GM19372 (cell line): ENCODE measurements around the gene DTX2.
"Not testable (repeated sequence)": the region's sequence is repeated elsewhere in the genome, so short reads cannot be mapped to it uniquely, and the experiment has no call there.

Experiments
- ATAC-seq: cut with Tn5 transposase; IDR thresholded peaks from one replicate; pipeline ENCODE4 v1.9.1; 2021; ENCODE audit warnings: mild to moderate bottlenecking, low read depth, moderate library complexity; ENCODE audit not compliant: unreplicated experiment

DTX2 gene

DNA sequence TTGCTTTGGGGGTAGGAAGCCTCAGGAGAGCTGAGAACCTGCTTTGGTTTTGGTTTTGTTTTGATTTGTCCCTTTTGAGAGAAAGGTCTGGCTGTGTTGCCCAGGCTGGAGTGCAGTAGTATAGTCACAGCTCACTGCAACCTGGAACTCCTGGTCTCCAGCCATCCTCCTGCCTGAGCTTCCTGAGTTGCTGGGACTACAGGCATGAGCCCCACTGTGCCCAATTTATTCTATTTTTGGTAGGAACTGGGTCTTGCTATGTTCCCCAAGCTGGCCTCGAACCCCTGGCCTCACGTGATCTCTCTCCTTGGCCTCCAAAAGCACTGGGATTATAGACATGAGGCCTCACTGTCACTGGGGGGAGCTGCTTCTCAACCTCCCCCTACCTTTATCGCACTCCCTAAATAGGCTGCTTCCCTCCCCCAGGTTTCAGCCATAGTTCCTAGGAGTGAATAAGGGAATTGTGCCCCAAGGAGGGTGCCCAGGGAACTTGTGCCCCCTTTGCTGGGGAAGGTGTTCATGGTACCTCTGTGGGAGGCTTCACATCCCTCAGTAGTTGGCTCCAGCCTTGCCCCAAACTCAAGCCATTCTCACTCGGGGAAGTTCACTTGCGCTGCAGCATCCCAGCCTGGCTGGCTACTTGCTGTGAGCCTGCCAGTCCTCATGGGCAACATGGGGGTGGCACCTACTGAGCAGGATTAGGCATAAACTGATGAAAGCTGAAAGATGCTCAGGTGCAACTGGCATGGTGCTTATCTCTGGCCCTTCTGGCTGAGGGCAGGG, 18.7 kb upstream of the DTX2 start:
- not testable (repeated sequence) for ATAC-seq

DNA sequence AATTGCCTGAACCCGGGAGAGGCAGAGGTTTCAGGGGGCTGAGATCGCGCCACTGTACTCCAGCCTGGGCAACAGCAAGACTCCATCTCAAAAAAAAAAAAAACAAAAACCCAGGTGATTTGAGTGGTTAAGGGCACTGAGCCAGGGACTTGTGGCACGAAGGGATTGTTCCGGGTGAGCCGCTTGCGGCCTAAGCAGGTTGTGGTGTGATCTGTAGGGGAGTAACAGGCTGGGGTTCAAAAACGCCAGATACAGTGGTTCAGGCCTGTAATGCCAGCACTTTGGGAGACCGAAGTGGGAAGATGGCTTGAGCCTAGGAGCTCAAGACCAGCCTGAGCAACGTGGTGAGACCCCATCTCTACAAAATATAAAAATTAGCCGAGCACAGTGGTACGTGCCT, 17.7 kb upstream of the DTX2 start:
- ATAC-seq = not testable (repeated sequence)

DNA sequence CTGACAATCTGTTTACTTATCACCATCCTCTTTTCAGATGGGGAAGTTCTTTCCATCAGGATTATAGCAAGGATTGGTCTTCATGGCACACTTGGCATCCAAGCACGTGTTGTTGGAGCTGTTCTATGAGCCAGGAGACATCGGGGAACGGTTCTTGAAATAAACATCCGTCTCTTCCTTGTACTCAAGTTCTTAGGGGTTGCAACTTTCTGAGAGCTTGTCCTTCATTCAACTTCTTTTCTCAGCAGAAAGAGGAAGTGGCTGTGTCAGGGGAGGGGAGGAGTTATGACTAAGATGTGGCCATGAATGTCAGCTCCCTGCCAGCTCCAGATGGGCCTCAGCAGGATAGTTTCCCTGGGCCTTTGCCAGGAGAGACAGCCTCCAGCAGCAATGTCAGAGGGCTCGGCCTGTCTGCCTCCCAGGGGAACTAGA, 15.9 kb upstream of the DTX2 start:
- peak; percentile 84 for ATAC-seq

DNA sequence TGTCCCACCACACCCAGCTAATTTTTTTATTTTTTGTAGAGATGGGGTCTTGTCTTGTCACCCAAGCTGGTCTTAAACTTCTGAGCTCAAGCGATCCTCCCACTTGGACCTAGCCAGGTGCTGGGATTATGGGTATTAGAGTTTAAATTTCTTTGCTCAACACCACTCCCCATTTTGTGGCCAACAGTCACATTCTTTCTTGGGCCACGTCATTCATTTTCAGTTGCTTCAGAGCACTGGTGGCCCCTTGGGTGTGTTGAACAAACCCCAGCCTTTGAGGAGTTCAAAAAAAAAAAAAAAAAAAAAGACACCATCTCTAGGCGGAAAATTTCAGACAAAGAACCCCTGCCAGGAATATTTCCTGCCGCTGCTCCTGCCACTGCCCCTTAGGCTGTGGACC, 4.5 kb upstream of the DTX2 start:
- ATAC-seq = not testable (repeated sequence)

DNA sequence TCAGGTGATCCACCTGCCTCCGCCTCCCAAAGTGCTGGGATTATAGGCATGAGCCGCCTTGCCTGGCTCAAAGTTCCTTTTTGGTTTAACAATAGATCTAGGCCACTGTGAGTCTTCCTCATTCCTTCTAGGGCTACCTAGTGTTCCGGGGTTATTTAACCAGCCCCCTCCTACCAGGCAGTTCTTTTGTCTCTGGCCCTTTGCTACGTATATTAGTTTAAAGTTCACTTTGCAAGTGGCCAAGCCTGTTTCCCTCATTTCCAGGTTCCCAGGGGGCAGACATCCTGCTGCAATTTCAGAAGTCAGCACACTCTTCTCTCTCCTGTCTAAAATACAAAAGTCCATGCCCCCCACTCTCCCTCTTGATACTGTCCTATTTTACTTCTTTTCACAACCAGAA, 3.0 kb upstream of the DTX2 start:
- ATAC-seq = not testable (repeated sequence)

DNA sequence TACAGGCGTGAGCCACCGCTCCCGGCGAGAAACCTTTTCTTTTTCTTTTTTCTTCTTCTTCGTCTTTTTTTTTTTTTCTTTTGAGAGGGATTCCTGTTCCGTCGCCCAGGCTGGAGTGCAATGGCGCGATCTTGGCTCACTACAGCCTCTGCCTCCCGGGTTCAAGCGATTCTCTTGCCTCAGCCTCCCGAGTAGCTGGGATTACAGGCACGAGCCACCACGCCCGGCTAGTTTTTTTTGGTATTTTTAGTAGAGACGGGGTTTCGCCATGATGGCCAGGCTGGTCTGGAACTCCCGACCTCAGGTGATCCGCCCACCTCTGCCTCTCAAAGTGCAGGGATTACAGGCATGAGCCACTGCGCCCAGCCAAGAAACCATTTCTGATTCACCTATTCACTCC, 742 bp upstream of the DTX2 start:
- ATAC-seq = not testable (repeated sequence)

DNA sequence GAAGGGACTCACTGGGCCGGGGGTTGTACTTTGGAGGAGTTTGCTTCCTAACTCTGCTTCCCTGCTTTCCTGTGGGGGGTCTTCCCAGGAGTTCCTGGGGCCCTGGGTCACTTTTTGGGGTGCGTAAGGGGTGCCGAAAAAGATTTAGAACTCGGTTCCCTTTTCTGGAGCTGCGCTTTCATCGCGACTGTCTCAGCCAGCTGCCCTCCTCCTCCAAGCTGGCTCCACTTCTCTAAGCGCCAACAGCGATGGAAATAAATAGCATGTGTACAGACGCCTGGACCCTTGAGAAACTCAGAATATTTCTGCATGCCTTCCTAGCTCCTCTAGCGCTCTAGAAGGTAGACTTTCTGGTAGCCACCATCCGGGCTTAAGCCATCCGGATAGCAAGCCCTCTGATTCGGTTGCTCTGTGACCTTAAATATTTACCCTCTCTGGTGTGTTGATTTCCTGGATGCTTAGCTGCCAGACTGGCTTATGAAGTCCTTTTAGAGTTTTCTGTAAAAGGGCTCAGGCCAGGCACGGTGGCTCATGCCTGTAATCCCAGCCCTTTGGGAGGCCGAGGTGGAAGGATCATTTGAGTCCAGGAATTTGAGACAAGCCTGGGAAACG, 868 bp downstream of the DTX2 start:
- not testable (repeated sequence) for ATAC-seq

DNA sequence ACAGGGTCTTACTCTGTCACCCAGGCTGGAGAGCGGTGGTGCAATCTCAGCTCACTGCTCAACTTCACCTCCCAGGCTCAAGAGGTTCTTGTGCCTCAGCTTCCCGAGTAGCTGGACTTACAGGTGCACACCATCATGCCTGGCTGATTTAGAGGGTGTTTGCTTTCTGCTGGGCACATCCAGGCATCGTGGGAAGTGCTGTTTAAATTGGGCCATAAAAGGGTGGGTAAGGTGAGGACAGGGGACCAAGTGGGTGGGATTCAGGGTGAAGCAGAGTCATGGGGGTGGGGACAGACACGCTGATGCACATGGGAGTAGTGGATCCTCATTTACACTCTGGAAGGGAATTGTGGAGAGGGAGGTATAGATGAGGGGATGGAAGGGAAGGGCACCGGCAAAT, 3.5 kb downstream of the DTX2 start:
- ATAC-seq = not testable (repeated sequence)

DNA sequence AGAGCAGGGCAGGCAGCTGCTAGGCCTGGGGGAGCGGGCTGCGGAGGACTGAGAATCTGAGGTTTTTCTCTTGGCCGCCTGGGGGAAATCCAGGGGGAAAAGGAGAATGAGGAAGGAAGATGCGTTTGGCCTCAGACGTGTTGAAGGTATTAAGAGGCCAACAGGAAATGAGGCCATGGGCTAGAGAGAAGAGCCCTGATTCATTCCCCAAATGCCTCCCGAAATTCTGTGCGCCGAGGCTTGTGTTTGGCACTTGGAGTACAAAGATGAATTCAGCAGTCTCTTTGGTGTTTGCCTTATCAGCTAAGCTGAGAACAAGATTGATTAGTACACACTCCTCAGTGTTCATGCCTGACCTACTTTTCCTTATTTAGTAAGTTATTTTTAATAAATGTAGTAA, 4.4 kb downstream of the DTX2 start:
- ATAC-seq = not testable (repeated sequence)

DNA sequence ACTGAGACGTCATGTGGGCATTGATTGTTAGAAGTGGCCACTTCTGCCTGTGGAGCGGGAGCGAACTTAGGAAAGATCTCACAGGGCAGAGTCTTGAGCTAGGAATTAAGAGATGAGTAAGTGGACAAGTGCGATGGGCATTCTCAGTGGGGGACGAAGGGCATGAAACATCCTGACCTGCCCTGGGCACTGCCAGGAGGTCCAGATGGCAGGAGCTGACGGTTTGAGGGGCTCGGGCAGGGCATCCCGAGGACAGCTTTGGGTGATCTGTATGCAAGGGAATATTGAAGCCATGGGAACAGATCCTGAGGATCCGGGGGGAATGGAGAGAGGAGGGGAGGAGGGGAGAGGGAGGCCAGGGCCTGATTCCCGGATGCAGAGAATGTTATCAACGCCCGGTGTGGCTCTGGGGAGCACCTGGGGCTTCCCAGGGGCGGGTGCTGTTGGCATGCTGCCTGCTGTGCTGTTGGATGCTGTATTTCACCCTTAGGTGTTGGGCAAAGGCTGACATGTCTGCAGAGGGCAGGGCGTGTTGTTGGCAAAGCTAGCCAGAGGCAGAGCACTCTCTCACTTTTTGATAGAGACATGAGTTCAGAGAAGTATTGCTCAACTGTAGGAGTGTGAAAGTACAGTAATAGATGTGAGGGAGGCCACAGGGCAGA, 6.4 kb downstream of the DTX2 start:
- not testable (repeated sequence) for ATAC-seq

DNA sequence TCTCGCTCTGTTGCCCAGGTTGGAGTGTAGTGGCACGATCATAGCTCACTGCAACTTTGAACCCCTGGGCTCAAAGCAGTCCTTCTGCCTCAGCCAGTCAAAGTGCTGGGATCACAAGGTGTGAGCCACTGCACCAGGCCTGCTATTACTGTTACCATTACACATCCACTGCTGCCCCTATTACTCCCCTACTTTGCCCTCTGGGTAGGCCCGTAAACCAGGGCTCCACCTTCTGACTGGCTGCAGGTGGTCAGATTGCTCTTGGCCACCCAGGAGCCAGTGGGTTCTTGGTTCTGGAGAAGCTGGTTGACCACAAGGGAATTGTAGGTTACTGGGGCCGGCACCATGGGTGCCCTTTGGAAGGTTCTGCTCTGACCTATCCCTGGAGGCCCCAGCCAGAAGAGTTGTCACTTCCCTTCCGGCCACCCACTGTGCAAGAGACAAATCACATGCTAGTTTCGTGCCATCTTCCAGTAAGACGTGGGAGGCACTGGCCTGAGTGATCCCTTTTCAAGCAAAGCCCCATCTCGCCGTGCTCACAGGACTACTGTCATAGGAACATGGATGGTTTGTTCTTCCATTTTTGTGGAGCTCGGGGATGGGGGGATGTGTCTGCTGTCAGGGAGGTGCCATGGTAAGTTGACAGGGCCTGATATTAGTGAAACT, 10.2 kb downstream of the DTX2 start:
- not testable (repeated sequence) for ATAC-seq

DNA sequence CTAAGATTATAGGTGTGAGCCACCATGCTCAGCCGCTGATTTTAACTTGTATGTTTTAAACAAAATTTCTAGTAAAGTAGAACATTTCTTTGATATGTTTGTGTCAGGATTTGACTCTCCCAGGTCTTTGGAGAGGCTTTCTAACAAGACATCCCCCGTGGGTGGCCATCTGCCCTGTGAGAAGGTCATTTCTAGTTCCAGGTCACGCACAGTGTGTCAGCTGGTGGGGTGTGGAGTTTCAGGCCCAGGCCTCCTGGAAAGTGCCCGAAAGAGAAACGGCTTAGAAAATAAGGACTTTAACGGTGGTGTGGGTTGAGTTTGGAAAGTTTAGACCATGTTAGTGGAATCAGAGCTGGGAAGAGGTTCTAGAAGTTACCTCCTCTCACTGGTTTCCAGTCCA, 11.6 kb downstream of the DTX2 start:
- not testable (repeated sequence) for ATAC-seq

DNA sequence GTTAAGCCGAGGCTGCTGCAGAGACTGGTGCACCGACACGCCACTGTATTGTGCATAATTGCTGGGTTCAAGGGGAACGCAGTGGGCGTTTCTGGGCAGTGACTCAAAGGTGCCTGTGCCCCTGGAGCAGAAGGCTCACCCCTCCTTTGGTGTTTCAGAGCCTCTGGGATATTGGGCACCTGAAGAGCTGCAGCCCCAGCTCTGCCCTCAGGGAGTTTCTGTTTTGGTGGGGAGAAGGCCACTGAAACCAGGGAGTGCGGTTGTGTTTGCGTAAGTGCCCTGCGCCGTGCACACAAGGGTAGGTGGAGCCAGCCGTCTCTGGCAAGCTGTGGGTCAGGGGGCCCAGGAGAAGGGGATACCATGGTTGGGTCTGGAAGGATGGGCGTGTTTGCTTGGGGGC, 14.8 kb downstream of the DTX2 start:
- ATAC-seq = not testable (repeated sequence)

DNA sequence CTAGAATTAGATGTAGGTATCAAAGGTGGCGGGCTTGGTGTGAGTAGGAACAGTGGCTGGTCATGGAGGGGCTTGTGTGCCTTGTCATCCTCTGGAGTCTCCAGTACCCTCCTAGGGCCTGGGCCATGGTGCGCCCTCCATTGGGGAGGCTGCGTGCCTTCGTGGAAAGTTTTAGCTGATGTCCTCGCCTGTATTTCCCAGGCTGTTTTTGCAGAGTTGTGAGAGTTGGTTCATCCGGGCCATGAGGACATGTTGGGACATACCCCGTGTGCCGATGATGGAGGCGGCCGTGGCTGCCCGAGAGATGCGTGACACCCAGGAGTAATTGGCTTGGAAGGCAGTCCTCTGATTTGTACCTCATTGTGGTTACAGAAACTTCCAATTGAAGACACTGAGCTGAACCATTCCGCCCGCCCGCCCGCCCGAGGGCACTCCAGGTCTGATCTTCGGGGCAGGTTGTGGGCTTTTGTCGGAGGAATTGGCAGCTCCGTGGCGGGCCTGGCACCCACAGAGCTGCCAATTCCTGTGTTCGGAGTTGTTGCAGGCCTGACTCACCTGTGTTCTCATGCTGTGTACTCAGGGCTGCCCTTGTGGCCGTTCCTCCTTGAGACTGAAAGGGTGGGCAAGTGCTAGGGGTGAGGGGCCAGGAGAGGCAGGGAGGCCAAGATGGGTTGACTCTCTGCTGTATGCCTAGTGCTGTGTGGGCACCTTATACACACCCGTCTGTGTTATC, 15.4 kb downstream of the DTX2 start:
- ATAC-seq = not testable (repeated sequence)

DNA sequence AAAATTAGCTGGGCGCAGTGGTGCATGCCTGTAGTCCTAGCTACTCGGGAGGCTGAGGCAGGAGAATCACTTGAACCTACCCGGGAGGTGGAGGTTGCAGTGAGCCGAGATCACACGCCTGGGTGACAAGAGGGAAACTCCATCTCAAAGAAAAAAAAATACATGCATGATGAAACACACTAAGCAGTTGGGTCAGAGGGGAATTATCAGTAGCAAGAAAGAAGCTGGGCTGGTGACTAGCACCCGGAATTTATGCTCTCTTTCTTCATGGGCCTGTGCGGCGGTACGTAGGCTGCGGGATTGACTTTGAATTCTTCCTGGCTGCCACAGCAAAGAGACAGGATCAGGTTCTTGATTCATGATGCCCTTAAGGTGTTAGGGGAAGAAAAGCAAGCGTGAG, 18.1 kb downstream of the DTX2 start:
- not testable (repeated sequence) for ATAC-seq

DNA sequence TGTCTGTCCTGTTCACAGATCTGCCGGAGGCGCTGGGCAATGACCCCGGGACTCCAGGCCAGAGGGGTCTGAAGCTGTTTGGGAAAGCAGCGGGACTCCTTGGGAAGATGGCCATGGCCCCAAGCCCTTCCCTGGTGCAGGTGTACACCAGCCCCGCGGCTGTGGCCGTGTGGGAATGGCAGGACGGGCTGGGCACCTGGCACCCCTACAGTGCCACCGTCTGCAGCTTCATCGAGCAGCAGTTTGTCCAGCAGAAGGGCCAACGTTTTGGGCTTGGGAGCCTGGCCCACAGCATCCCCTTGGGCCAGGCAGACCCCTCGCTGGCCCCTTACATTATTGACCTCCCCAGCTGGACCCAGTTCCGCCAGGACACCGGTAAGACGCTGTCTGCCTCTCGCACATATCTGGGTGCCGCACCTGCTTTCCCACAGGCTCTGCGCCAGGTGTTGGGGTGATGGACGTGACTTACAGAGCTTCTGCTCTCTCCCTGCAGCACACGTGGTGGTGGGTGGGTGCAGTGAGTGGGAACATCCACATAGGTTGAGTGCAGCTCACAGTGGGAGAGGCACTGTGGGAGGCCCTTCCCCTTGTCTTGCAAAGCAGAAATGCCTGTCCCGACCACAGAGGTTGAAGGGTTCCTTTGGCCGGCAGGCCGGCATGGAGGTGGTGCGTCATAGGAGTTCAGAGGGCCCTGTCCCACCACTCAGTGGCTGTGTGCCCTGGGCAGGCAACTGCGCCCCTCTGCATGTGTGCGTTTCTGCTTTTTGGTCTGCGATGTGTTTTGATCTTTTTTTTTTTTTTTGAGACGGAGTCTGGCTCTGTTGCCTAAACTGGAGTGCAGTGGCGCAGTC, 19.1 kb downstream of the DTX2 start:
- not testable (repeated sequence) for ATAC-seq

DNA sequence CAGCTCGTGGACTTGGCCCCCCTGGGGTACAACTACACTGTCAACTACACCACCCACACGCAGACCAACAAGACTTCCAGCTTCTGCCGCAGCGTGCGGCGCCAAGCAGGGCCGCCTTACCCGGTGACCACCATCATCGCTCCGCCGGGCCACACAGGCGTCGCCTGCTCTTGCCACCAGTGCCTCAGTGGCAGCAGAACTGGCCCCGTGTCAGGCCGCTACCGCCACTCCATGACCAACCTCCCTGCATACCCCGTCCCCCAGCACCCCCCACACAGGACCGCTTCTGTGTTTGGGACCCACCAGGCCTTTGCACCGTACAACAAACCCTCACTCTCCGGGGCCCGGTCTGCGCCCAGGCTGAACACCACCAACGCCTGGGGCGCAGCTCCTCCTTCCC, 21.2 kb downstream of the DTX2 start:
- not testable (repeated sequence) for ATAC-seq

DNA sequence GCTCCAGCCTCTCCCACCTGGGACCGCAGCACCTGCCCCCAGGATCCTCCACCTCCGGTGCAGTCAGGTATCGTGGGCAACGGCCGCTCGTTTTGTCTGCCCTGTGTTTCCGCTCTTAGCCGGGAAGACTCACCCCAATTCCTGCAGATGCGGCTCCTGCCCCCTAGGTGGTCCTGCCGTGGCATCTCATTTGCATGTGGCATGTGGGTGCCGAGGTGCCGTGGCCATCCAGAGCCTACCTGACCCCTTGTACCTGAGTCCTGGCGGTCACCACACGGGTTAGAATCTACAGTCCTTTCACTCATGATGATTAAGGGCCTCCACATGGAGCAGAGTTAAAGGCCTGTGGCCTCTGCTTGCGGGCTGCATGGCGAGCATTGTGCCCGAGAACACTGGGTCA, 21.6 kb downstream of the DTX2 start:
- ATAC-seq = not testable (repeated sequence)

DNA sequence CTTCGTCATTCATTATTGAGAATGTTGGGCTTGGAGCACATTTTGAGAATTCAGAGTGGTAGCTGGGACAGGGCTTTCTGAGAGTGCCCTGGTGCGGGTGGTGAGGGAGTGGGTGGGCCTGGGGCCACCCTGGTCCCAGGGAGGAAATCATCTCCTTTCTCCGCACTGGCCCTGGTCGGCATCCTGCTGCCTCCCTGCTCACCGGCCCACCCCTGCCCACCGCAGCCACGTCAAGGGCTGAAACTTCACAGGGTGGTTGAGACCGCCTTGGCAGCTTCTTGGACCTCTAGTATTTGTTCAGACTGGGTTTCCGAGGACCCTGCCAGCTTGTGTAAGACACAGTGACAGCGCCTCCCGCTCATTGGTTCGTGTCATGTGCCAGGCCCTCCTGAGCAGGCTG, 22.9 kb downstream of the DTX2 start:
- ATAC-seq = not testable (repeated sequence)
